Activated CD4-positive, alpha-beta T cell treated with anti-CD3 and anti-CD28 coated beads, Interleukin-2, Interleukin-4, amounts not matched to agents 100 ng/mL and 50 ng/mL, durations not matched to agents 16 hours and 8 hours (primary cell): ENCODE measurements around the gene ARPC5L.
"Not testable (repeated sequence)": the region's sequence is repeated elsewhere in the genome, so short reads cannot be mapped to it uniquely, and the experiment has no call there.

Experiments used
- DNase-seq: peaks from one replicate; pipeline ENCODE4 v3.0.0-alpha.2; 2020; ENCODE audit warnings: low spot score

ARPC5L gene

DNA sequence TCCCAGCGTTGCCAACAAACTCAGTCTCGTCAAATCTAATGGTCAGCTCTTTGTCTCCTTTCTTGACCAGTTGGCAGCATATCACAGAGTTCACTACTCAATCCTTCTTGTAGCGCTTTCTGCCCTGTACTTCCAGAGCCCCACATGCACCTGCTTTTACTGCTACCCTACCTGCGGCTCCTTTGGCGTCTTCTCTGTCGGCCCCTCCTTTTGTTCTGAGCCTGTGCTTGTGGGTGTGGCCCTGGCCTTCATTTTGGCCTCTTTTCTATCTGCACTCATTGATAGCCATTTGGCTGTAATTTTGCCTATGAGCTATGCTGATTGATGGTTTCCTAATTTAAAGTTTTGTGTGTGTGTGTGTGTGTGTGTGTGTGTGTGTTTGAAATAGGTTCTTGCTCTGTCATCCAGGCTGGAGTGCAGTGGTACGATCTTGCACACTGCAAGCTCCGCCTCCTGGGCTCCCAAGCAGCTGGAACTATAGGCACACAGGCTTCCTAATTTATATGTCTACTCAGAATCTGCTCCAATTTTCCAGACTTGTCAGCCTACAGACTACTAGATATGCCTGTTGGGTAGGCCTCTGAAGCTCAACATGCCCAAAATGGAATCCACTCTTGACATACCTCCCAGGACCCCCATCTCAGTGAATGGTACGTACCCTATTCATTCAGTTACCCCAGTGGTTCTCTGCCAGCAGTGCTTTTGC is 32.3 kb downstream of the ARPC5L start:
- DNase-seq, result no peak

DNA sequence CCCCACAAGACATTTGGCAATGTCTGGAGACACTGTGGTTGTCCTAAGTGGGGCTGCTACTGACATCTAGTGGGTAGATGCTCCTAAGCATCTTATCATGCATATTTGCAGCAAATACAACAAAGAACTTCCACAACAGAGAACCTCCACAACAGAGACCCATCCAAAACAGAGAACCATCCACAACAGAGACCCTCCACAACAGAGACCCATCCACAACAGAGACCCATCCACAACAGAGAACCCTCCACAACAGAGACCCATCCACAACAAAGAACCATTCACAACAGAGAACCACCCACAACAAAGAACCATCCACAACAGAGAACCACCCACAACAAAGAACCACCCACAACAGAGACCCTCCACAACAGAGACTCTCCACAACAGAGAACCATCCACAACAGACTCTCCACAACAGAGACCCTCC is 32.8 kb downstream of the ARPC5L start:
- peak; percentile 33 for DNase-seq

DNA sequence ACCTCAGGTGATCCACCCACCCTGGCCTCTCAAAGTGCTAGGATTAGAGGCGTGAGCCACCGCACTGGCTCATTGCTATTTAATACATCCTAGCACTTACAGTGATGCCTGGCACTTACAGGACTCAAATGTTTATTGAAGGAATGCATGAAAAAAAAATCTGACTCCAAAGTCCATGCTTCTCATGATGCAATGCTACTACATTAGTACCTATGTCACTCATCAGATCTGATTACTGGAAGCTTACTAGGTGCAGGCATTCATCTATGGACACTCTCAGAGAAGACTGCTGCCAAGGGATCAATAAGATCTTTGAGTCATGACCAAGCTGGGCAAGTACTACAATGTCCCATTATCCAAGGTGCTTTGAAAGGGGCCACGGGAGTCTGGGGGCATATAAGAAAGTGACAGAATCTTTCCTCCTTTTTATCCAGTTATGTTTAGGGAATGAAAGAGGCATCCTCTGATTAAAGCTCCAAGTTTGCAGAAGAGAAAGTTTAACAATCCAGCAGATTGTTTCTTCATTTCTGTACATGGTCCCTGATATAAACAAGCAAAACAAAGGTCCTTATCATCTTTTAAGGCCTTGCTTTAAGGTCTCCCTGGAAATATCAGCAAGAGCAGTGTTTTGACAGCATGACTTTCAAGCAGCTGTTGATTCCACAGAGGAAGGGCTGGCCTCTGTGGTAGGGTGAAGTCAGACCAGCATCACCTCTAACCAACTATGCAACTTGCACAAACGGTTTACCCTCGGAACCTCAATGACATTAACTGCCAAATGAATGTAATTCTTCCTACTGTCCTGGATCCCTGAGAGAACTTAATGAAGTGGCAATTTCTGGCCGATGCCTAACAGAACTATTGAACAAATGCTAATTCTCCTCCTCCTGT is 35.9 kb downstream of the ARPC5L start:
- DNase-seq, result no peak

GRCh38 chr9:124899845-124900244 is 37.9 kb downstream of the ARPC5L start:
- DNase-seq, result no peak

- DNase-seq, result no peak
Measured at GRCh38 chr9:124906966-124907365, 45.0 kb downstream of the ARPC5L start.

GRCh38 chr9:124908098-124908497 is 46.2 kb downstream of the ARPC5L start:
- no peak for DNase-seq

DNA sequence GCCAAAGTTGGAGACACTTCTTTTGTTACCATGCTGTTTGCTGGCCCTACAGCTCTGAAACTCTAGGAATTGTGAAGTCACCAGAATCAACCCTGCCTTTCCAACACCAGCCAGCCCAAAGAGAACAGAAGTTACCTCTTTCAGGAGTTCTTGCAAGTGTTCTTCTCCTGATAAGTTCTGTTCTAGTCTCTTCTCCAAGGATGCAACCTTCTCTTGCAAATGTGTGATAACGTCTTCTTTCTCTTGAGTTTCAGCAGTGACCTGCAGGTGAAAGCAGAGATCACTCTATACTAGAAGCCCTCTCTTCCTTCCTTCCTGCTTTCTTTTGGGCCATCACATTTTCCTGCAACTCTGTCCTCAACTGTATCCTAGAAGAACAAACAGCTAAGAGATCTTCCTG is 49.8 kb downstream of the ARPC5L start:
- no peak for DNase-seq

DNA sequence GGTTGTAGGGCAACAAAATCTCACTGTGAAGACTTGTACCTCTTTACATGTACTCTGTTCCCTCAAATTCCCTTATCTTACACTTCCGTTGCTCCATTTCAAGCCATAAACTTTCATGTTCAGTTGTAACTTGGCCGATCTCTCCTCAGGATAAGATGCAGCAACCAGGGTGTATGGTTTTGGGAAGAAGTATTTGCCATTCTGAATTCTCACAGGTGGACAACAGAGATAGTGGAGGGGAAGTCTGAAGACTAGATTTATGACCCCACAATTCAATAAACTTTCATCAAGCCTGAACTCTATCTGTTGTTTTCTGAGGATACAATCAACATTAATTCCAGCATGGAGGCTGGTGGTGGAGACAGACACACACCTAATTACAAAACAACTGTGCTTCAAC is 51.4 kb downstream of the ARPC5L start:
- DNase-seq, result no peak

DNA sequence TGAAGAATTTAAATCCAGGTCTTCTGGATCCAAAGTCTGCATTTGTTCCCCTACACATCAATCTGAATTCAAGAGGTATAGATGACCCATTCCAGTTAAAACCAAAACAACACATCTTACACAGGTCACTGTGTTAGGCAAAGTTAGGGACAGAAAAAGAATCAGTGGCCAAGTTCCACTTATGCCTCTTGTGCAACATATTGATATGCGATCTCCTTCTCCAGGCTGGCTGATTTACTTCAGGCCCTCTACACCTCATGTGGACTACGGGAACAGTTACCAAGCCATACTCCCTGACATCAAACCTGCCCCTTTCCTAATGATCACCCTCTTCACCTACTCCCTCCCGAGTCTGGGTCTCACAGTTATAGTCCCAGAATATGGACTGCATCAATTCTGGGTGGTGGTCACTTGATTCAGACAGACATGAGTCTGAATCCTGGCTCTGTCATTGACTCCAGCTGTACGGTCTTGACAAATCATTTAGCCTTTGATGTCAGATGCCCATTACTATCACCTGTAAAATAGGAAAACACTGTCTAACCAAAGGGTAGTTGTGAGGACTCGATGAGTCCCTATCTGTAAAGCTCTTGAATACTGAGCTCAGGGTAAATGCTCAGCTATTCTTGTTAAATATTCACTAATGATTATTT is 52.9 kb downstream of the ARPC5L start:
- DNase-seq, result no peak

GRCh38 chr9:124920394-124920793 is 58.5 kb downstream of the ARPC5L start:
- DNase-seq, result not testable (repeated sequence)
